Glutamatergic neuron (in vitro differentiated cells): ENCODE results near the gene CNP. TPM values are rescaled to one million over a fixed set of nuclear protein-coding genes. Genes with fewer than 3 reads are reported as not detected.
A peak's percentile ranks its signal among the peaks of the same experiment; 100 is the strongest.
"Not testable (repeated sequence)": the region's sequence is repeated elsewhere in the genome, so short reads cannot be mapped to it uniquely, and the experiment has no call there.

Experiments
- DNase-seq: peaks from one replicate; pipeline ENCODE4 v3.0.0; 2022
- H3K27ac Mint-ChIP-seq: one replicate; pipeline ENCODE4 v1.8.0; 2020; ENCODE audit warnings: mild to moderate bottlenecking, mixed read lengths, inconsistent platforms; ENCODE audit not compliant: unreplicated experiment
- H3K27me3 Mint-ChIP-seq: one replicate; pipeline ENCODE4 v1.8.0; 2020; ENCODE audit warnings: mild to moderate bottlenecking, moderate library complexity, mixed read lengths, inconsistent platforms; ENCODE audit not compliant: unreplicated experiment
- H3K36me3 Mint-ChIP-seq: one replicate; pipeline ENCODE4 v1.8.0; 2020; ENCODE audit warnings: mild to moderate bottlenecking, mixed read lengths, inconsistent platforms; ENCODE audit not compliant: unreplicated experiment
- H3K4me1 Mint-ChIP-seq: one replicate; pipeline ENCODE4 v1.8.0; 2020; ENCODE audit warnings: mild to moderate bottlenecking, low read depth, mixed read lengths, inconsistent platforms; ENCODE audit not compliant: unreplicated experiment
- H3K4me3 Mint-ChIP-seq: one replicate; pipeline ENCODE4 v1.8.0; 2020; ENCODE audit warnings: mild to moderate bottlenecking, mixed read lengths, inconsistent platforms; ENCODE audit not compliant: unreplicated experiment
- H3K9me3 Mint-ChIP-seq: one replicate; pipeline ENCODE4 v1.8.0; 2020; ENCODE audit warnings: mild to moderate bottlenecking, moderate library complexity, mixed read lengths, inconsistent platforms; ENCODE audit not compliant: unreplicated experiment
- CTCF ChIP-seq: fragments of 200-600 bp; sonication (generic); IDR thresholded peaks from one replicate; pipeline ENCODE4 v1.5.0; 2021; ENCODE audit not compliant: partially characterized antibody, unreplicated experiment
- total RNA-seq: library from RNA; stranded (reverse); fragmentation: NEBNext Ultra II Directional; extraction: Animal tissue kit (Norgen Biotek cat#: 25700); gene quantifications from one replicate; pipeline ENCODE4 v1.2.1, GENCODE V29; 2021; ENCODE audit not compliant: unreplicated experiment

Gene CNP
- total RNA-seq, 1 donor from 2014 or later = 51.5 TPM

DNA sequence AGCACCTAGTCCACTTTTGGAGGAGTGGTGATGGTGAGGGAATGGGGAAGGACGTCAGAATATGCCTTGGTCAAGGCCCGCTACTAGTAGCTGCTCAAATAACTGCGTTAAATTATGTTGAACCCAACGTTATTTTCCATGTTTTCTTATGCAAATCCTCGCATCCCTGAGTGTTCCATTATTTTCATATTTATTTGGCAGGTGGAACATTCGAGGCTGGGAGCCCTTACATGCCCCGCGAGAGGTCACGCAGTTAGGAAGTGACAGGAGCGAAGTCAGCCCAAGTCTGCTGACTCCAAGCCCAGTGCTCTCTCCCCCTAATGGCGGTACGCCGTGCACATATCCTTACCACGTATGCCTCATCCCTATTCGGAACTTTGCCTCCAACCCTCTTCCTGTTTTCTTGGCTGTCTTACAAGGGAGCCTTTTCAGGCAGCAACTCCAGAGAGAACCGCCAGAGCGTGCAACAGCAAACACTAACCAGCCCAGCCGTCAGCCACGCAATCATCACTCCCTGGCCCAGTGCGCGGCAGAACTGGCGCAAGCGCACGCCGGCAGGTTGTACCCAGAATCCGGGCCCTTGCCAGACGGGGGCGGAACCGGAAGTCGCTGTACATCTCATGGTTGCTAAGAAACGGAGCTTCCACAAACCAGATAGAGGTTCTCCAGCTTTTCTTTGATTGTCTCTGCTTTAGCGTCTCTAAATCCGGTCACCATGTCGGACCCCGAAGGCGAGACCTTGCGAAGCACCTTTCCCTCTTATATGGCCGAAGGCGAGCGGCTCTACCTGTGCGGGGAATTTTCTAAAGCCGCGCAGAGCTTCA lies 36.4 kb upstream of the CNP start, which contains the start of gene ODAD4:
Gene ODAD4, plus strand, starts transcription at position 609 of the 824 bp plus-strand sequence. Its CDS starts 107 bp downstream, at position 716.
- peaks cover 5% of the 10 kb centered on the region for H3K9me3 Mint-ChIP-seq
- peaks cover 5% of the 10 kb centered on the region for H3K27me3 Mint-ChIP-seq
- TF ChIP-seq CTCF = peak; percentile 24
- H3K4me1 Mint-ChIP-seq = peaks cover 12% of the 10 kb centered on the region
- peak within 1 kb of the TSS; percentile 93 for H3K27ac Mint-ChIP-seq
- H3K4me3 Mint-ChIP-seq = peak within 1 kb of the TSS; percentile 100
- peak; percentile 97 for DNase-seq
- H3K36me3 Mint-ChIP-seq = no peaks in the 10 kb centered on the region

- not testable (repeated sequence) for H3K27me3 Mint-ChIP-seq, DNase-seq, H3K36me3 Mint-ChIP-seq, H3K9me3 Mint-ChIP-seq
- Mint-ChIP-seq H3K4me3 (peak overlapping the region; percentile 100), H3K27ac (peak overlapping the region; percentile 93), H3K4me1 (peaks cover 12% of the 10 kb centered on the region)
These were observed 35.8 kb upstream of the CNP start for GRCh38 chr17:41930833-41931156.

DNA sequence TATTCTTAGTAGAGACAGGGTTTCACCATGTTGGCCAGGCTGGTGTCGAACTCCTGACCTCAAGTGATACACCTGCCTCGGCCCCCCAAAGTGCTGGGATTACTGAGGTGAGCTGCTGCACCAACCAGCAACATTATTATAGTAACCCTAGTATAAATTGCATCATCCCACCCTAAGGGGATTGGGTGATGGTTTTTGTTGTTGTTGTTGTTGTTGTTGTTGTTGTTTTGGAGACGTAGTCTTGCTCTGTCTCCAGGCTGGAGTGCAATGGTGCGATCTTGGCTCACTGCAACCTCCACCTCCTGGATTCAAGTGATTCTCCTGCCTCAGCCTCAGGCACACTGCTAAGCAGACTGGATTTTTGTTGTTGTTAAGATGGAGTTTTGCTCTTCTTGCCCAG lies 34.9 kb upstream of the CNP start:
- H3K27ac Mint-ChIP-seq, H3K27me3 Mint-ChIP-seq, H3K36me3 Mint-ChIP-seq, DNase-seq, H3K9me3 Mint-ChIP-seq, H3K4me3 Mint-ChIP-seq: not testable (repeated sequence)
- peaks cover 12% of the 10 kb centered on the region for H3K4me1 Mint-ChIP-seq

DNA sequence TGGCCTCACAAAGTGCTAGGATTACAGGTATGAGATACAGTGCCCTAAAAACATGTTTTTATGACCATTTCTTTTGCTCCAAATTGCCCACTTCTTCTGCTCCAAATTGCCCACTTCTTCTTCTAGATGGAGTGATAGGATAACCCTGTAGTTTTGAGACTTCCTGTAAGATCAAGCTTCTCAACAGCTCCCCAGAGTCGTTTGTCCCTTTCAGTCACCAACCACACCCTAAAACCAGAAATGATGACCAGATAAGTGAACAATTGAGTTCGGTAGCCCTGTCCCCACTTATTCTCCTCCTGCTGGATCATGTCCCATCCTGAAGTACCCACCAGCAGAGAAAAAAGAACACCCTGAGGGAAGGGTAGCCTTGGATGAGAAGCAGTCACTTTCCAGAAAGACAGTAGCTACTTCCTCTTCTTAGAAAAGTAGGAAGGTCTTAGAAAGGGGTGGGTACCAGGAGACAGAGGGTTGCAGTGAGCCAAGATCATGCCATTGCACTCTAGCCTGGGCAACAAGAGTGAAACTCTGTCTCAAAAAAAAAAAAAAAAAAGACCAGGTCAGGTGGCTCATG lies 33.7 kb upstream of the CNP start:
- no peak overlapping the region for H3K27ac Mint-ChIP-seq
- H3K36me3 Mint-ChIP-seq = no peaks in the 10 kb centered on the region
- H3K9me3 Mint-ChIP-seq = peaks cover 5% of the 10 kb centered on the region
- no peak for TF ChIP-seq CTCF
- peaks cover 5% of the 10 kb centered on the region for H3K27me3 Mint-ChIP-seq
- no peak for DNase-seq
- no peak overlapping the region for H3K4me3 Mint-ChIP-seq
- peaks cover 12% of the 10 kb centered on the region for H3K4me1 Mint-ChIP-seq

DNA sequence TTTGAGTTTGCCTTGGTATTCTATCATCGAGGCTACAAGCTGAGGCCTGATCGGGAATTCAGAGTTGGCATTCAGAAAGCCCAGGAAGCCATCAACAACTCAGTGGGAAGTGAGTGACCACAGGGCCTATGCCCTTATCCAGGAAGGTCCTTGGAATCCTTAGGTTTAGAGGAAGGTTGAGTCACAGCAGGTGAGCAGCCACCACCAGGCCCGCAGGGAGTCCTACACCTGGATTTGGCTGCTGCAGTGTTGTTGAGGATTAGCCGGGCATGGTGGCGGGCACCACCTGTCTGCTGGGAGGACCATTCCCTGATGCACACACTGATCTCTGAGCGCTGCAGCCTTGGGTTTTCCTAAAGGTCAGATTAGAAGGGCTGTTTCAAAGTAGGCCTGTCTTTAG lies 31.0 kb upstream of the CNP start:
- H3K4me3 Mint-ChIP-seq = no peak overlapping the region
- no peak for DNase-seq
- no peaks in the 10 kb centered on the region for H3K36me3 Mint-ChIP-seq
- no peak overlapping the region for H3K27ac Mint-ChIP-seq
- H3K9me3 Mint-ChIP-seq = peaks cover 3% of the 10 kb centered on the region
- no peak for TF ChIP-seq CTCF
- peaks cover 2% of the 10 kb centered on the region for H3K27me3 Mint-ChIP-seq
- H3K4me1 Mint-ChIP-seq = peaks cover 19% of the 10 kb centered on the region
